Transverse colon (tissue), 4 donors: ENCODE data around the gene RPTOR. TPM values are rescaled to one million over a fixed set of nuclear protein-coding genes. Genes with fewer than 3 reads are reported as not detected.

Source experiments
- DNase-seq: peaks from one replicate; pipeline ENCODE4 v3.0.0-alpha.2; 2019
- H3K27ac ChIP-seq, 4 donors: fragments of 200-600 bp; sonication (generic); 2 replicates each; pipeline ENCODE4 v1.5.1; 2016 to 2018; ENCODE audit warnings: inconsistent platforms in 4 of 4
- H3K27me3 ChIP-seq: fragments of 200-600 bp; sonication (generic); 2 replicates; pipeline ENCODE4 v1.5.1; 2017; ENCODE audit warnings: inconsistent platforms
- H3K36me3 ChIP-seq, 4 donors: fragments of 200-600 bp; sonication (generic); 2 replicates each; pipeline ENCODE4 v1.5.1; 2017 to 2019; ENCODE audit warnings: inconsistent platforms in 4 of 4
- H3K4me1 ChIP-seq, 4 donors: fragments of 200-600 bp; sonication (generic); 2 replicates each; pipeline ENCODE4 v1.5.1; 2017 to 2020; ENCODE audit warnings: inconsistent platforms in 4 of 4
- H3K4me3 ChIP-seq, 4 donors: fragments of 200-600 bp; sonication (generic); 1 replicate in 1 of 4; 2 replicates in 3 of 4; pipeline versions ENCODE4 v1.5.1 to v1.6.1; 2017 to 2019; ENCODE audit warnings: inconsistent platforms in 4 of 4
- H3K9me3 ChIP-seq, 2 donors: fragments of 200-600 bp; sonication (generic); 2 replicates each; pipeline ENCODE4 v1.5.1; 2017 to 2019; ENCODE audit warnings: inconsistent platforms in 2 of 2
- CTCF ChIP-seq, 5 experiments: fragments of 200-600 bp in 3 of 5; fragments of 450-650 bp in 2 of 5; sonication (generic) in 3 of 5; IDR thresholded peaks; 1 replicate in 2 of 5; 2 replicates in 3 of 5; pipeline ENCODE4 v1.5.1; 2016 to 2017; ENCODE audit warnings: antibody characterized with exemption in 5 of 5, inconsistent platforms in 3 of 5, mild to moderate bottlenecking in 2 of 5, moderate library complexity in 1 of 5
- EP300 ChIP-seq: sonication (generic); formaldehyde crosslinking; IDR thresholded peaks from one replicate; pipeline ENCODE4 v1.6.1; 2017; ENCODE audit warnings: antibody characterized with exemption, low read depth
- POLR2A ChIP-seq: fragments of 450-650 bp; IDR thresholded peaks from one replicate; pipeline ENCODE4 v1.6.1; 2016; ENCODE audit warnings: antibody characterized with exemption, mild to moderate bottlenecking, moderate library complexity
- POLR2AphosphoS5 ChIP-seq, 3 donors: sonication (generic); formaldehyde crosslinking; IDR thresholded peaks; one replicate each; pipeline ENCODE4 v1.6.1; 2016; ENCODE audit warnings: antibody characterized with exemption in 3 of 3
- WGBS, 2 donors: methylation state at CpG; one replicate each; pipeline ENCODE4 v1.1.5; 2018; ENCODE audit warnings: low coverage in 1 of 2; 5-methylcytosine and 5-hydroxymethylcytosine counted together
- in situ Hi-C, 4 donors: fragments of 200-750 bp; cut with MboI; loops; one replicate each; pipeline versions ENCODE4 v1.15.0 to v1.15.1; 2017; ENCODE audit warnings: low sequenced_read_pairs in 3 of 4, low pct_ligation_motif_present in 1 of 4, low pct_unique_long_range_greater_than_20kb in 1 of 4
- intact Hi-C: fragments of 100-400 bp; cut with DNase I; formaldehyde crosslinking; loops from one replicate; pipeline ENCODE4 v1.15.1; 2023; ENCODE audit warnings: low total_unique reads
- total RNA-seq, 4 donors: library from RNA; depleted of rRNA; stranded (reverse); fragments of >200 nt; gene quantifications; one replicate each; pipeline ENCODE4 v1.1.0, GENCODE V29; 2016

Gene RPTOR
- total RNA-seq, 4 donors from 2014 or later: 28.9 to 79.3 (median 48.0) TPM

DNA sequence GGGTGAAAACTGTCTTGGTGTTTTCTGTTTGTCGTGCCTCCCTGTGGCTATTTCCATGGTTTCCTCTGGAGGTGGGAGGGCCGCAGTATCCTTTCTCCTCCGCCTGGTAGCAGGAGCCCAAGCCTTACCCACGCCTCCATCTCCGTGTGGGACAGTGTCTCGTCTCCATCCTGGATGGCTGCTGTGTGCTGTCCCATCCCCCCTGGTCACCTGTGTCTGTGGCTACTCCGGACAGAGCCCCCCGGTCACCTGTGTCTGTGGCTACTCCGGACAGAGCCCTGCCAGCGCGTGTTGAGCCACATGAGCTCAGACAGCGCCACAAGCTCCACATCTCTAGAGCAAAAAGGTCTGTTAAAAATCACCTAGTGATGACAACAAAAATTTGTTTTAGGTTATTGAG, 248.8 kb downstream of the RPTOR start:
- in situ Hi-C loops: no loop called here
- Histone ChIP-seq H3K9me3 (no peaks in the 10 kb centered on the region), H3K27me3 (no peaks in the 10 kb centered on the region), H3K4me3 (no peak overlapping the region), H3K4me1 (peaks cover 13 to 66% (median 26%) of the 10 kb centered on the region in 4 donors), H3K36me3 (no peaks in the 10 kb centered on the region), H3K27ac (peak overlapping the region; percentile 9 to 79 (median 76))
- 66 to 96% methylated on average over 10 to 12 of the region's 12 CpGs for WGBS, 2 donors
- TF ChIP-seq POLR2A: no peak
- TF ChIP-seq POLR2AphosphoS5 (IDR thresholded peaks at IDR 0.05): no peak
- no peak for TF ChIP-seq CTCF (IDR thresholded peaks at IDR 0.05)
- no peak for TF ChIP-seq EP300
- no peak for DNase-seq
- intact Hi-C loops: no loop called here

GRCh38 chr17:80793851-80794267, 249.2 kb downstream of the RPTOR start:
- TF ChIP-seq POLR2A (no peak), POLR2AphosphoS5 (IDR thresholded peaks at IDR 0.05) (no peak), EP300 (no peak), CTCF (IDR thresholded peaks at IDR 0.05) (no peak)
- Histone ChIP-seq H3K36me3 (no peaks in the 10 kb centered on the region), H3K27me3 (no peaks in the 10 kb centered on the region), H3K4me3 (no peak overlapping the region), H3K27ac (peak overlapping the region; percentile 9 to 79 (median 76)), H3K9me3 (no peaks in the 10 kb centered on the region), H3K4me1 (peaks cover 13 to 63% (median 26%) of the 10 kb centered on the region in 4 donors)
- intact Hi-C loops: no loop called here
- no peak for DNase-seq
- in situ Hi-C loops: no loop called here
- 62 to 68% methylated on average over 2 to 5 of the region's 5 CpGs for WGBS, 2 donors

- WGBS, 2 donors: 78 to 81% methylated on average over 6 to 16 of the region's 16 CpGs
These were observed 249.8 kb downstream of the RPTOR start for GRCh38 chr17:80794281-80795089.

More at GRCh38 chr17:80794281-80795089, 249.8 kb downstream of the RPTOR start:
- Histone ChIP-seq H3K27me3 (no peaks in the 10 kb centered on the region), H3K27ac (peak overlapping the region; percentile 48 to 79 (median 76)), H3K36me3 (no peaks in the 10 kb centered on the region), H3K4me1 (peaks cover 13 to 56% (median 26%) of the 10 kb centered on the region in 4 donors), H3K4me3 (no peak overlapping the region), H3K9me3 (no peaks in the 10 kb centered on the region)
- in situ Hi-C loops: no loop called here
- DNase-seq: no peak
- TF ChIP-seq EP300: no peak
- no peak for TF ChIP-seq POLR2AphosphoS5 (IDR thresholded peaks at IDR 0.05)
- TF ChIP-seq POLR2A: no peak
- no peak for TF ChIP-seq CTCF (IDR thresholded peaks at IDR 0.05)
- intact Hi-C loops: no loop called here
